Esophagus muscularis mucosa (tissue), 4 donors: ENCODE measurements around the gene LIPC. TPM values are rescaled to one million over a fixed set of nuclear protein-coding genes. Genes with fewer than 3 reads are reported as not detected.

Source experiments
- DNase-seq: peaks from one replicate; pipeline ENCODE4 v3.0.0-alpha.2; 2017; ENCODE audit errors: extremely low spot score
- H3K27ac ChIP-seq, 4 donors: fragments of 200-600 bp; sonication (generic); replicated peaks in 1 of 4; 1 replicate in 3 of 4; 2 replicates in 1 of 4; pipeline ENCODE4 v1.5.1; 2016 to 2019; ENCODE audit warnings: mild to moderate bottlenecking in 1 of 4
- H3K27me3 ChIP-seq, 4 donors: fragments of 200-600 bp; sonication (generic); one replicate each; pipeline versions ENCODE4 v1.5.1 to v1.6.0; 2016 to 2019
- H3K36me3 ChIP-seq, 4 donors: fragments of 200-600 bp; sonication (generic); one replicate each; pipeline ENCODE4 v1.5.1; 2016 to 2019
- H3K4me1 ChIP-seq, 4 donors: fragments of 200-600 bp; sonication (generic); one replicate each; pipeline ENCODE4 v1.5.1; 2016 to 2019
- H3K4me3 ChIP-seq, 4 donors: fragments of 200-600 bp; sonication (generic); 1 replicate in 2 of 4; 2 replicates in 2 of 4; pipeline ENCODE4 v1.5.1; 2016 to 2019; ENCODE audit warnings: mild to moderate bottlenecking in 4 of 4, moderate library complexity in 1 of 4
- H3K9me3 ChIP-seq, 4 donors: fragments of 200-600 bp; sonication (generic); 1 replicate in 3 of 4; 2 replicates in 1 of 4; pipeline ENCODE4 v1.5.1; 2016 to 2019
- CTCF ChIP-seq, 3 experiments: fragments of 200-600 bp in 2 of 3; fragments of 450-650 bp in 1 of 3; sonication (generic) in 2 of 3; IDR thresholded peaks; one replicate each; pipeline ENCODE4 v1.5.1; 2017 to 2019; ENCODE audit warnings: antibody characterized with exemption in 3 of 3, mild to moderate bottlenecking in 2 of 3, moderate library complexity in 1 of 3
- EP300 ChIP-seq: sonication (generic); formaldehyde crosslinking; IDR thresholded peaks from one replicate; pipeline ENCODE4 v1.6.1; 2017; ENCODE audit warnings: antibody characterized with exemption
- POLR2A ChIP-seq: fragments of 450-650 bp; IDR thresholded peaks from one replicate; pipeline ENCODE4 v1.6.1; 2017; ENCODE audit warnings: antibody characterized with exemption, moderate library complexity, mild to moderate bottlenecking, low read depth
- POLR2AphosphoS5 ChIP-seq, 2 donors: sonication (generic); formaldehyde crosslinking; IDR thresholded peaks; one replicate each; pipeline ENCODE4 v1.6.1; 2017; ENCODE audit warnings: antibody characterized with exemption in 2 of 2
- WGBS: methylation state at CpG from one replicate; pipeline ENCODE4 v1.1.5; 2018; 5-methylcytosine and 5-hydroxymethylcytosine counted together
- intact Hi-C: fragments of 100-400 bp; cut with DNase I; formaldehyde crosslinking; loops from one replicate; pipeline ENCODE4 v1.15.1; 2023
- total RNA-seq, 4 donors: library from RNA; depleted of rRNA; stranded (reverse); fragments of >200 nt; gene quantifications; one replicate each; pipeline versions ENCODE4 v1.1.0 to v1.2.1, GENCODE V29; 2016

LIPC gene
- total RNA-seq, 4 donors from 2014 or later: 0.06 to 0.63 (median 0.37) TPM

GRCh38 chr15:58434334-58434875 lies 2.6 kb downstream of the LIPC start:
- Histone ChIP-seq H3K4me1 (peaks cover 0 to 14% (median 2%) of the 10 kb centered on the region in 4 donors), H3K36me3 (no peaks in the 10 kb centered on the region), H3K27me3 (no peaks in the 10 kb centered on the region), H3K9me3 (no peaks in the 10 kb centered on the region), H3K27ac (no peak overlapping the region), H3K4me3 (no peak overlapping the region)
- WGBS: 88% methylated on average over 6 of the region's 10 CpGs
- DNase-seq: no peak
- TF ChIP-seq CTCF (IDR thresholded peaks at IDR 0.05) (no peak), POLR2A (no peak), POLR2AphosphoS5 (IDR thresholded peaks at IDR 0.05) (no peak), EP300 (no peak)
- intact Hi-C loops: no loop called here

- Histone ChIP-seq H3K27ac (no peak overlapping the region), H3K27me3 (no peaks in the 10 kb centered on the region), H3K9me3 (no peaks in the 10 kb centered on the region), H3K4me1 (peaks cover 19 to 34% (median 21%) of the 10 kb centered on the region in 4 donors), H3K36me3 (no peaks in the 10 kb centered on the region), H3K4me3 (no peak overlapping the region)
- WGBS: 97% methylated on average over 4 of the region's 4 CpGs
- intact Hi-C loops: no loop called here
- DNase-seq: no peak
- TF ChIP-seq POLR2A: no peak
- TF ChIP-seq CTCF (IDR thresholded peaks at IDR 0.05): no peak
- TF ChIP-seq POLR2AphosphoS5 (IDR thresholded peaks at IDR 0.05): no peak
- TF ChIP-seq EP300: no peak
Measured at GRCh38 chr15:58436552-58436951, 4.8 kb downstream of the LIPC start.

GRCh38 chr15:58437531-58438105 lies 5.8 kb downstream of the LIPC start:
- intact Hi-C loops: no loop called here
- WGBS: 96% methylated on average over 9 of the region's 9 CpGs
- Histone ChIP-seq H3K9me3 (no peaks in the 10 kb centered on the region), H3K4me3 (no peak overlapping the region), H3K4me1 (peaks cover 22 to 43% (median 27%) of the 10 kb centered on the region in 4 donors), H3K36me3 (no peaks in the 10 kb centered on the region), H3K27me3 (no peaks in the 10 kb centered on the region), H3K27ac (no peak overlapping the region)
- no peak for DNase-seq
- TF ChIP-seq CTCF (IDR thresholded peaks at IDR 0.05) (no peak), POLR2AphosphoS5 (IDR thresholded peaks at IDR 0.05) (no peak), EP300 (no peak), POLR2A (no peak)

GRCh38 chr15:58438111-58438510 lies 6.3 kb downstream of the LIPC start:
- H3K27ac ChIP-seq: no peak overlapping the region
- WGBS: 95% methylated on average over 8 of the region's 9 CpGs
- H3K4me1 ChIP-seq: peaks cover 22 to 43% (median 27%) of the 10 kb centered on the region in 4 donors
- no peaks in the 10 kb centered on the region for H3K36me3 ChIP-seq
- intact Hi-C loops: no loop called here
- no peak for DNase-seq
- TF ChIP-seq POLR2AphosphoS5 (IDR thresholded peaks at IDR 0.05) (no peak), CTCF (IDR thresholded peaks at IDR 0.05) (no peak), EP300 (no peak), POLR2A (no peak)
- no peaks in the 10 kb centered on the region for H3K9me3 ChIP-seq
- H3K27me3 ChIP-seq: no peaks in the 10 kb centered on the region
- no peak overlapping the region for H3K4me3 ChIP-seq

GRCh38 chr15:58438956-58439355 lies 7.2 kb downstream of the LIPC start:
- no peaks in the 10 kb centered on the region for H3K27me3 ChIP-seq
- DNase-seq: no peak
- H3K9me3 ChIP-seq: no peaks in the 10 kb centered on the region
- WGBS: 84% methylated on average over 7 of the region's 7 CpGs
- peak overlapping the region in 1 of 4 donors; percentile 69 for H3K27ac ChIP-seq
- no peak overlapping the region for H3K4me3 ChIP-seq
- no peaks in the 10 kb centered on the region for H3K36me3 ChIP-seq
- H3K4me1 ChIP-seq: peaks cover 22 to 38% (median 27%) of the 10 kb centered on the region in 4 donors
- no peak for TF ChIP-seq POLR2A
- TF ChIP-seq EP300: no peak
- no peak for TF ChIP-seq POLR2AphosphoS5 (IDR thresholded peaks at IDR 0.05)
- TF ChIP-seq CTCF (IDR thresholded peaks at IDR 0.05): peak in 1 of 3 experiments; percentile 14
- intact Hi-C loops: no loop called here
